G401 (cell line): ENCODE measurements around the gene SNN. TPM values are rescaled to one million over a fixed set of nuclear protein-coding genes. Genes with fewer than 3 reads are reported as not detected.

ENCODE experiments used
- DNase-seq: peaks from one replicate; pipeline ENCODE4 v3.0.0-alpha.2; 2015; ENCODE audit warnings: low spot score
- in situ Hi-C: cut with HindIII; loops from 2 replicates; pipeline ENCODE4 v1.10.0; 2016; ENCODE audit warnings: low sequenced_read_pairs, mixed read lengths
- total RNA-seq: library from RNA; depleted of rRNA; stranded (reverse); fragments of >200 nt; shearing (Covaris generic); gene quantifications from 2 replicates; pipeline ENCODE4 v1.2.3, GENCODE V29; 2014; rRNA removed

Gene SNN
- total RNA-seq, 1 experiment from 2014 or later, result 28.1 TPM

GRCh38 chr16:11719171-11719570 is 50.9 kb downstream of the SNN start:
- DNase-seq, result no peak
- in situ Hi-C loops, result no loop called here

GRCh38 chr16:11719762-11720161 is 51.5 kb downstream of the SNN start:
- DNase-seq, result no peak
- in situ Hi-C loops, result no loop called here

GRCh38 chr16:11721781-11722467 is 53.7 kb downstream of the SNN start:
- in situ Hi-C loops, result no loop called here
- DNase-seq, result no peak

DNA sequence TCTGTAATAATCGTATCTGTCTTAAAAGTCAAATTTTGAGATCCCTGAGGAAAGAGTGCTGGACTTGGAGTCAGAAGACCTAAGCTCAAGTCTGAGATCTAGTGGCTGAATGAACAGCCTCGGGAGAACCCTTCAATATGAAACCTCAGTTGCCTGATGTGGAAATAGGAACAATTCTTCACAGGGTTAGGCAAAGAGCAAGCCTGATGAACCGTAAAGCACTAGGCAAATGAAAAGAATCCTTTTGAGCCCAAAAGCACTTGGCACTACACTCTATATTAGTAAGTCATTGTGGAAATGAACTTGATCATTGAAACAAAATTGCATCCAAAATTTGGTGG is 54.2 kb downstream of the SNN start:
- no peak for DNase-seq
- in situ Hi-C loops, result no loop called here

- DNase-seq, result no peak
- in situ Hi-C loops, result no loop called here
These were observed 57.2 kb downstream of the SNN start for GRCh38 chr16:11725457-11725856.

DNA sequence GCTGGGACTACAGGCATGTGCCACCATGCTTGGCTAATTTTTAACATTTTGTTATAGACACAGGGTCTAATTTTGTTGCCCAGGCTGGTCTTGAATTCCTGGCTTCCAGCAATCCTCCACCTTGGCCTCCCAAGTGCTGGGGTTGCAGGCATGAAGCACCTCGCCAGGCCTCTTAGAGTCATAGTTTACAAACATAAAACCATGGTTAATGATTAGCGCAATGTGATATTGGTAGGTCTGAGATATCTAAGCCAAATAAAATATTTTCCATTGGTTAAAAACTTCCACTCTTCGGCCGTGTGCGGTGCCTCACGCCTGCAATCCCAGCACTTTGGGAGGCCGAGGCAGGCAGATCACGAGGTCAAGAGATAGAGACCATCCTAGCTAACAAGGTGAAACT is 57.8 kb downstream of the SNN start:
- in situ Hi-C loops, result no loop called here

GRCh38 chr16:11727796-11728543 is 59.7 kb downstream of the SNN start:
- in situ Hi-C loops, result no loop called here
- no peak for DNase-seq

More for the DNA sequence above, 57.8 kb downstream of the SNN start:
- DNase-seq, result no peak

Other genes with a start within 250 kb of the SNN start
- gene LITAF, start 81.5 kb upstream of the SNN start, total RNA-seq, result 43.3 and 50.5 TPM in 2 replicates
- 25.4 and 31.9 TPM in 2 replicates for gene TXNDC11, start 74.4 kb downstream of the SNN start, total RNA-seq
- 37.0 and 54.2 TPM in 2 replicates for gene ZC3H7A, start 128.8 kb downstream of the SNN start, total RNA-seq
- 391 and 624 TPM in 2 replicates for gene RSL1D1, start 183.1 kb downstream of the SNN start, total RNA-seq
- gene GSPT1, start 247.5 kb downstream of the SNN start, total RNA-seq, result 22.8 and 26.5 TPM in 2 replicates